Activated CD8-positive, alpha-beta memory T cell treated with anti-CD3 and anti-CD28 coated beads for 4 hours (primary cell): ENCODE measurements around the gene ARL5C.

Experiments used
- DNase-seq, 2 donors: peaks; one replicate each; pipeline ENCODE4 v3.0.0-alpha.2; 2020; ENCODE audit warnings: low read depth in 2 of 2

The ARL5C gene

GRCh38 chr17:39108461-39109375 is 57.2 kb downstream of the ARL5C start:
- no peak for DNase-seq

- no peak for DNase-seq
These were observed 58.0 kb downstream of the ARL5C start for GRCh38 chr17:39107973-39108372.

GRCh38 chr17:39107155-39107554 is 58.8 kb downstream of the ARL5C start:
- no peak for DNase-seq
